AG04449 (cell line): ENCODE measurements around the gene EFR3B.

Experiments
- CTCF ChIA-PET: fragments of 350-600 bp; formaldehyde crosslinking; extraction: SDS; loops from one replicate; lab custom pipeline; 2021; ENCODE audit warnings: antibody characterized with exemption; lab: Yijun Ruan, JAX
- POLR2A ChIA-PET: fragments of 400-600, 350-600 bp; formaldehyde crosslinking; extraction: SDS; loops from one replicate; lab custom pipeline; 2020; ENCODE audit warnings: antibody characterized with exemption, inconsistent platforms; lab: Yijun Ruan, JAX
- DNase-seq: peaks from one replicate; pipeline ENCODE4 v3.0.0-alpha.2; 2010; ENCODE audit warnings: low read depth, low spot score
- H3K4me3 ChIP-seq: 2 replicates; pipeline ENCODE4 v1.5.1; 2011; ENCODE audit warnings: low read depth, mild to moderate bottlenecking, control low read depth, low read length
- TF ChIP-seq, protein P1 (sequence below): IDR thresholded peaks from one replicate; pipeline ENCODE4 v1.5.1; 2011; ENCODE audit warnings: mild to moderate bottlenecking, moderate library complexity, low read length, control low read depth, inconsistent platforms; ENCODE audit not compliant: insufficient read depth; ENCODE audit errors: missing control alignments

Gene EFR3B

DNA sequence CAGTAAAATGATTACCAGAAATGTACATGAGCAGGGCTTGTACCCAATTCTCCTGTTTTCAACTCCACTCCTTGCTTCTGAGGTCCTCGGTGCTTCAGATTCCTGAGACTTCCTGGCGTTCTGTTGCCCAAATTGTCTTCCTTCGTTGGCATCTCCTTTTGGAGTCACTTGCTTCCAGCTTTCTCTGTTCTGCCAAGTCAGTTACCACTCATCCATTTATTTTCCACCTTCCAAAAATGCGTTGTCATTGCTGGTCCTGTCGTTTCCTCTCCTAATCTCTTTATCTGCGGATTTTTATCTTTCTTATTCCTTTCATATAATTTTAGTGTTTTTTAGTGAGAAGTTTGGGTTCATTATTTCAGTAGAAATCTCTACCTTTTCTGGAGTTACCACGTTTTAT, 18.5 kb upstream of the EFR3B start:
- DNase-seq = no peak
- H3K4me3 ChIP-seq = no peak overlapping the region
- ChIA-PET CTCF (no interaction called here), POLR2A (no interaction called here)
- TF ChIP-seq, protein P1, sequence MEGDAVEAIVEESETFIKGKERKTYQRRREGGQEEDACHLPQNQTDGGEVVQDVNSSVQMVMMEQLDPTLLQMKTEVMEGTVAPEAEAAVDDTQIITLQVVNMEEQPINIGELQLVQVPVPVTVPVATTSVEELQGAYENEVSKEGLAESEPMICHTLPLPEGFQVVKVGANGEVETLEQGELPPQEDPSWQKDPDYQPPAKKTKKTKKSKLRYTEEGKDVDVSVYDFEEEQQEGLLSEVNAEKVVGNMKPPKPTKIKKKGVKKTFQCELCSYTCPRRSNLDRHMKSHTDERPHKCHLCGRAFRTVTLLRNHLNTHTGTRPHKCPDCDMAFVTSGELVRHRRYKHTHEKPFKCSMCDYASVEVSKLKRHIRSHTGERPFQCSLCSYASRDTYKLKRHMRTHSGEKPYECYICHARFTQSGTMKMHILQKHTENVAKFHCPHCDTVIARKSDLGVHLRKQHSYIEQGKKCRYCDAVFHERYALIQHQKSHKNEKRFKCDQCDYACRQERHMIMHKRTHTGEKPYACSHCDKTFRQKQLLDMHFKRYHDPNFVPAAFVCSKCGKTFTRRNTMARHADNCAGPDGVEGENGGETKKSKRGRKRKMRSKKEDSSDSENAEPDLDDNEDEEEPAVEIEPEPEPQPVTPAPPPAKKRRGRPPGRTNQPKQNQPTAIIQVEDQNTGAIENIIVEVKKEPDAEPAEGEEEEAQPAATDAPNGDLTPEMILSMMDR = no peak

DNA sequence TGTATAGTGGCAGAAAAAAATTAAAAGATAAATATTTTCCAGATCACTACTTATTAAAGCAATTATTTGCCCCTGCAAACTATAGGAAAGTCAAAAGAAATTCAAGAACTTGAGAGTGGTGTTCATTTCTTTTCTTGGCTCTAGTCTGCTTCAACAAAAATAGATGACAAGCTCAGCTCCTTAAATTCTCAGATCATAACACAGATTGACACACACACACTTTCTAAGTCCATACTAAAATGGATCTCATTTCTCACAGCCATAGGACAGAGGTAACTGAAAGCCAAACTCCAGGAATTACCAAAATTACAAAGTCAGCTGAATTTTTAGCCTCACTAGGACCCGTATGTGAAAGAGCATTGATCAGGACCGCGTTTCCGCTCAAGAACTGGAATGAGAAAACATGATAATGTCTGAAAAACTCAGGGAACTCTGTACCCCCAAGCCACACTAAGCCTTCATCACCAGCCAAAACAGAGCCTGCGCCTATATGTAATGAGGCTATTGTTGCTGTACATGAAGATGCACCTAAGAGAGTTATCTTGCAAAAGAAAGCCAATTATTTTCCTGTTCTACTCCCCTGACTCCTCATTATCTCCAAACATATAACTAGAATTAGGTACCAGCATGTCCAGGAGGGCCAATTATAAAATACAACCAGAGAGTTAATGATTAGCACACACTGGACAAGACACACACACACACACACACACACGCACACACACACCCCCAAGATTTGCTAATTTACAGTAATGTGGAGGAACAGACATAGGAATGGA, 16.5 kb upstream of the EFR3B start:
- TF ChIP-seq, protein P1 = no peak
- H3K4me3 ChIP-seq = no peak overlapping the region
- CTCF ChIA-PET = no interaction called here
- POLR2A ChIA-PET = no interaction called here
- no peak for DNase-seq

DNA sequence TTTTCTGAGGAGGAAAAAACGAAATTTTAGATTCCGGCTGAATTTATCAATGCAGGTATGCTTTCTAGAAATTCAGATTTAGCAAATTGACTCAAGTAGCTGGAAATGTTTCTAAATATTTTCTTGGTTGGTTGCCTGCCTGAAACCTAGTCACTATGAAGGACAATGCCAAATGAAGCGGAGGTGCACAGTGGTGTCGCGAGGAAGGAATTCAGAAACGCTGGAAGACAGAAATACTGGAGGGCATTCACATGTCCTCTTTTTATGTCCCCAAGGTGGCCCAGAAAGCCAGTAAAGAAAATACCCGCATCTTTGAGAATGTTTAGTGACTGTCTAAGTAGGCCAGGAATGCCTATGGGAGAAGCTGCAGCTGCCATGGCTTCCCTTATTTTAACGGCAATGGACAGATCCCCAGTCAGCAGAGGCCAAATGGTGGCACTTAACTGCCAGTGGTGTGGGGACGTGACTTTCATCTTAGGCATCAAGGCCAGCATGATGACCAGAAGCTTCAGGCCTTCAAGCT, 15.8 kb upstream of the EFR3B start:
- H3K4me3 ChIP-seq = no peak overlapping the region
- no peak for DNase-seq
- POLR2A ChIA-PET = no interaction called here
- TF ChIP-seq, protein P1 = no peak
- CTCF ChIA-PET = no interaction called here

DNA sequence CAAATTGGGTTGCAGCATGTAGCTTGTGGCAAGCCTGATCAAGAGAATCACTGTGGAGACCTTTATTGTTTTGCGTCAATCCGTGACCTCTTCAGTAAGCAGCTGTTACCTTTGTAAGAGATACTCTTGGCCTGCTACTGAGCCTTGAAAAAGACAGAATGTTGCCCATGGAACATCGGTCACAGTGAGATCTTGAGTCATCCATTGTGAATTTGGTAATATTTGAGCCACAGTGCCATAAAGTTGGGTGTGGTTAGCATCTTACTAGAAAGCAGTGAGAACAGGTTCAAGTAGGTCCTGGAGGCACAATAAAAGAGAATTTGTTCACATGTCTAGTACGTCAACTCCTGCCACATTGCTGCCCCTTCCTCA, 12.7 kb upstream of the EFR3B start:
- TF ChIP-seq, protein P1 = no peak
- ChIA-PET CTCF (no interaction called here), POLR2A (interaction anchor here (0.6 kb wide), 1 partner anchor 28 kb away, joined by 3 read pairs; no protein-coding TSS in a partner anchor)
- no peak overlapping the region for H3K4me3 ChIP-seq
- DNase-seq = no peak

DNA sequence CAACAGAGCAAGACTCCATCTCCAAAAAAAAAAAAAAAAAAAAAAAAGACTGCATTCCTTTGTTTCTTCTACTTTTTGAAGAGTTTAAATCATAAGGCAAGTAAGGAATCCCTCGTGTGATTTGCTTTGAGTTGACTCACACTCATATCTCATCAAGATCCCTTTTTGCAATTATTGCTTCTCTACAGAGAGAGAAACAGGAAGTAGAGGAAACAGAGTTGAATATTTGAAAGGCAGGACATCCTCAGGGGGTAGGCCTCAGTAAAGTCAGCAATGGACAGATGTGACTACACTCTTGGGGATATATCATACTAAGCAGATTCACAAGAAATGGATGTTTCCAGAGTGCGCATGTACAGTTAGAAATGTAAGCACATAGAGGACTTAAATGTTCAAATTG, 11.2 kb upstream of the EFR3B start:
- no peak for DNase-seq
- TF ChIP-seq, protein P1 = no peak
- POLR2A ChIA-PET = no interaction called here
- no peak overlapping the region for H3K4me3 ChIP-seq
- CTCF ChIA-PET = interaction anchor here (1.0 kb wide), 1 partner anchor 55 kb away, joined by 3 read pairs; no protein-coding TSS in a partner anchor

DNA sequence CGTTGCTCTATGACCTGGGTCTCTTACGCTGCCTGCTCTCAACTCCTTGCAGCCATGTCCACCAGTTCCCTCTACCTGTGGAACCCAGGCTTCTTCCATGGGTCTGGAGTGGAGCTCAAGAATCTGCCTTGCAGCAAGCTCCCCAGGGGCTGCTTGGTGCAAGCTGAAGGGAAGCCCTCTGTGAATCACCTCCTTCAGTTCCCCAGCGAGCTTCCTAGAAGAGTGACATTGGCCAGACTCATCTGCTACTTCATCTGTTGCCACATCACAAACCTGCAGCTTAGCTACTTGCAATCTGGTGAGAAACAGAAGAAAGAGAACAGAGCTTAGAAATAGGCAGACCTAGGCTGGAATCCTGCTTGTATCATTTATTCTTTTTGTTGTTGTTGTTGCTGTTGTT, 9.8 kb upstream of the EFR3B start:
- no peak for DNase-seq
- CTCF ChIA-PET = no interaction called here
- POLR2A ChIA-PET = no interaction called here
- H3K4me3 ChIP-seq = no peak overlapping the region
- TF ChIP-seq, protein P1 = no peak
